Measurements from ENCODE around the gene PUS1.

DNA sequence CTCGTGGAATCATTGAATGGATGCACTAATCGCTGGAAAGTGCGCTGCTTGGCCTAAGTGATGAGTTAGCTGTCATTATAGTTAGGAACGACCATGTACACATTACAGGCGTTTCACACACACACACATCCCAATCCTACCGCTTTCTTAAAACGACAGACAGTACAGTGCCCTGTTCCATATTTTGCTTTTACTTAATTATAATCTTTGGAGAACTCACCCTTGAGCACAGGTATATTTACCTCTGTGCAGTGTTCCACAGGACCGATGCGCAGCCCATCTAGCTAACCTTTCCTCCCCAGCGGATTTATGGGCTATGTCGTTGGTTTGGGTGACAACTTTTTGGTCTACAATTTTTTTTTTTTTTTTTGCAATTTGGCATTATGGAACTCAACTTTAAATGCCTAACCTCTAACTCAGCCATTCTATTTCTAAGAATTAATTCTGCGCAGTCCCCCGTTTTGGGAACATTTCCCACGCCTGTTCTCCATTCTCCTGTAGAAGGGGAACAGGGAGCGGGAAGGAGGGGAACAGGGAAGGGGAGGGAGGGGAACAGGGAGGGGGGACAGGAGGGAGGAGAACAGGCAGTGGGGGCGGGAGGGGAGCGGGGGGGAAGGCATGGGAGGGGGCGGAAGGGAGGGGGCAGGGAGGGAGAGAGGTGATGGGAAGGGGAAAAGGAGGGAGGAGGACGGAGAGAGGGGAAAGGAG is 35.3 kb upstream of the PUS1 start:
- TF ChIP-seq CTCF (conservative IDR thresholded peaks at IDR 0.05; ENCODE audit: low read depth, low read length) (no peak), EZH2 (IDR thresholded peaks at IDR 0.05; ENCODE audit: borderline replicate concordance, low read depth, low read length, poor library complexity, severe bottlenecking) (no peak)

All from A673 (cell line).